ENCODE data around the gene ERO1B. TPM values are rescaled to one million over a fixed set of nuclear protein-coding genes. Genes with fewer than 3 reads are reported as not detected.

The ERO1B gene
- total and polyA plus RNA-seq, 2 of the 13 experiments (the other 11 are each of a cell fraction or from before 2014, with no cell fraction given): 1.6 to 2.1 TPM

GRCh38 chr1:236167578-236167977 lies 114.2 kb downstream of the ERO1B start:
- no TSS peak for BruUV-seq (replicated peaks)
- ChIA-PET CTCF (ENCODE audit: low intra/inter-chr PET ratio, low total read pairs) (no interaction called here), POLR2A (no interaction called here)
- Histone ChIP-seq H3K27me3 (ENCODE audit: control insufficient read depth in 1 of 2, insufficient read depth in 2 of 2, low read length in 2 of 2) (0 out of 5 replicates have a peak, but pooled peaks cover 0 to 3% of the 10 kb centered on the region in 2 experiments), H3K4me2 (ENCODE audit: low read depth, low read length) (no peak overlapping the region), H2AFZ (ENCODE audit: low read length) (no peak overlapping the region), H4K20me1 (ENCODE audit: insufficient read depth, low read length) (no peaks in the 10 kb centered on the region), H3K4me1 (ENCODE audit: insufficient read depth, low read length) (peaks cover 12% of the 10 kb centered on the region), H3K4me3 (replicated peaks in 1 of 3; ENCODE audit: insufficient read depth in 1 of 3, low read depth in 2 of 3, low read length in 3 of 3) (no peak overlapping the region), H3K79me2 (ENCODE audit: insufficient read depth, low read length) (no peaks in the 10 kb centered on the region), H3K9me3 (ENCODE audit: low read length) (peaks cover under 1% of the 10 kb centered on the region; the same call in 1 of the 2 replicates), H3K9ac (ENCODE audit: insufficient read depth, low read depth, low read length) (no peak overlapping the region), H3K27ac (ENCODE audit: extremely low read length, insufficient read depth, low read length) (no peak overlapping the region), H3K36me3 (replicated peaks in 1 of 2; ENCODE audit: control insufficient read depth in 1 of 2, insufficient read depth in 2 of 2, low read length in 2 of 2) (no peaks in the 10 kb centered on the region)
- ATAC-seq (no peak), FAIRE-seq (no peak), DNase-seq (ENCODE audit: low spot score) (no peak)
- intact Hi-C loops (cut with micrococcal nuclease; ENCODE audit: unreplicated experiment) (no loop called here), in situ Hi-C loops (cut with HindIII; ENCODE audit: extremely low pct_ligation_motif_present, low pct_unique_long_range_greater_than_20kb) (no loop called here)
- WGBS (ENCODE audit: low lambda C conversion rate): 32% methylated on average over 4 of the region's 4 CpGs
- TF ChIP-seq REST (IDR thresholded peaks at IDR 0.05; ENCODE audit: borderline replicate concordance in 1 of 2, low read depth in 1 of 2, low read length in 2 of 2) (no peak), ZNF234 (CRISPR knock-in tag; conservative IDR thresholded peaks at IDR 0.05) (no peak), THRA (CRISPR knock-in tag; IDR thresholded peaks at IDR 0.05; ENCODE audit: borderline replicate concordance) (no peak), ZBTB43 (CRISPR knock-in tag; conservative IDR thresholded peaks at IDR 0.05) (no peak), ZNF142 (CRISPR knock-in tag; IDR thresholded peaks at IDR 0.05) (no peak), PBX2 (CRISPR knock-in tag; IDR thresholded peaks at IDR 0.05) (no peak)
